Parathyroid adenoma (tissue), 2 donors: ENCODE data around the gene CCR2.

Experiments
- H2AFZ ChIP-seq: fragments of 300-600 bp; sonication (generic); one replicate; pipeline ENCODE4 v1.7.0; 2017; ENCODE audit warnings: antibody characterized with exemption, mild to moderate bottlenecking
- H3K27ac ChIP-seq: fragments of 300-600 bp; sonication (generic); one replicate; pipeline ENCODE4 v1.7.0; 2017
- H3K27me3 ChIP-seq: fragments of 300-600 bp; sonication (generic); one replicate; pipeline ENCODE4 v1.7.0; 2017; ENCODE audit warnings: low read length; ENCODE audit not compliant: control insufficient read depth, insufficient read depth
- H3K36me3 ChIP-seq: fragments of 300-600 bp; sonication (generic); one replicate; pipeline ENCODE4 v1.7.0; 2017; ENCODE audit warnings: low read length; ENCODE audit not compliant: control insufficient read depth, insufficient read depth
- H3K4me1 ChIP-seq: fragments of 300-600 bp; sonication (generic); one replicate; pipeline ENCODE4 v1.7.0; 2017; ENCODE audit warnings: control low read depth
- H3K4me2 ChIP-seq: fragments of 300-600 bp; sonication (generic); one replicate; pipeline ENCODE4 v1.7.0; 2017; ENCODE audit warnings: low read length
- H3K4me3 ChIP-seq: fragments of 300-600 bp; sonication (generic); one replicate; pipeline ENCODE4 v1.7.0; 2017; ENCODE audit warnings: low read depth, low read length
- H3K79me2 ChIP-seq: fragments of 300-600 bp; sonication (generic); one replicate; pipeline ENCODE4 v1.7.0; 2017; ENCODE audit warnings: control low read depth
- H3K9ac ChIP-seq: fragments of 300-600 bp; sonication (generic); one replicate; pipeline ENCODE4 v1.7.0; 2017; ENCODE audit warnings: mild to moderate bottlenecking
- H3K9me3 ChIP-seq: fragments of 300-600 bp; sonication (generic); one replicate; pipeline ENCODE4 v1.7.0; 2017; ENCODE audit warnings: low read length; ENCODE audit not compliant: control insufficient read depth
- CTCF ChIP-seq: fragments of 300-600 bp; sonication (generic); IDR thresholded peaks from one replicate; pipeline ENCODE4 v1.7.0; 2017; ENCODE audit warnings: antibody characterized with exemption, mild to moderate bottlenecking
- donor health status: primary hyperparathyroidism.

The CCR2 gene

GRCh38 chr3:46334741-46335478 lies 19.0 kb upstream of the CCR2 start:
- no peak overlapping the region for H2AFZ ChIP-seq
- no peak overlapping the region for H3K27ac ChIP-seq
- H3K79me2 ChIP-seq: no peaks in the 10 kb centered on the region
- no peak overlapping the region for H3K9ac ChIP-seq
- TF ChIP-seq CTCF: no peak
- no peaks in the 10 kb centered on the region for H3K36me3 ChIP-seq
- no peaks in the 10 kb centered on the region for H3K9me3 ChIP-seq
- H3K4me1 ChIP-seq: no peaks in the 10 kb centered on the region
- no peak overlapping the region for H3K4me3 ChIP-seq
- no peaks in the 10 kb centered on the region for H3K27me3 ChIP-seq
- H3K4me2 ChIP-seq: no peak overlapping the region

- H3K9ac ChIP-seq: no peak overlapping the region
- H3K27ac ChIP-seq: no peak overlapping the region
- H3K27me3 ChIP-seq: no peaks in the 10 kb centered on the region
- no peaks in the 10 kb centered on the region for H3K4me1 ChIP-seq
- no peaks in the 10 kb centered on the region for H3K9me3 ChIP-seq
- H3K4me2 ChIP-seq: no peak overlapping the region
- TF ChIP-seq CTCF: no peak
- H3K36me3 ChIP-seq: no peaks in the 10 kb centered on the region
- no peaks in the 10 kb centered on the region for H3K79me2 ChIP-seq
- H2AFZ ChIP-seq: no peak overlapping the region
- H3K4me3 ChIP-seq: no peak overlapping the region
Measured at GRCh38 chr3:46335541-46335940, 18.4 kb upstream of the CCR2 start.

- no peak overlapping the region for H3K4me2 ChIP-seq
- no peaks in the 10 kb centered on the region for H3K4me1 ChIP-seq
Measured at GRCh38 chr3:46337911-46338310, 16.0 kb upstream of the CCR2 start.

GRCh38 chr3:46338840-46339239 lies 15.1 kb upstream of the CCR2 start:
- no peak overlapping the region for H2AFZ ChIP-seq
- H3K9ac ChIP-seq: no peak overlapping the region
- no peaks in the 10 kb centered on the region for H3K27me3 ChIP-seq
- H3K79me2 ChIP-seq: no peaks in the 10 kb centered on the region
- H3K4me2 ChIP-seq: no peak overlapping the region
- TF ChIP-seq CTCF: no peak
- no peak overlapping the region for H3K27ac ChIP-seq
- no peaks in the 10 kb centered on the region for H3K4me1 ChIP-seq
- no peaks in the 10 kb centered on the region for H3K9me3 ChIP-seq
- H3K4me3 ChIP-seq: no peak overlapping the region
- H3K36me3 ChIP-seq: no peaks in the 10 kb centered on the region

More at GRCh38 chr3:46337911-46338310, 16.0 kb upstream of the CCR2 start:
- Histone ChIP-seq H3K27ac (no peak overlapping the region), H3K9me3 (no peaks in the 10 kb centered on the region), H3K79me2 (no peaks in the 10 kb centered on the region), H2AFZ (no peak overlapping the region), H3K9ac (no peak overlapping the region), H3K4me3 (no peak overlapping the region), H3K36me3 (no peaks in the 10 kb centered on the region), H3K27me3 (no peaks in the 10 kb centered on the region)
- TF ChIP-seq CTCF: no peak

- Histone ChIP-seq H3K9ac (no peak overlapping the region), H3K79me2 (no peaks in the 10 kb centered on the region), H3K36me3 (no peaks in the 10 kb centered on the region), H3K27ac (no peak overlapping the region), H3K9me3 (no peaks in the 10 kb centered on the region), H3K27me3 (no peaks in the 10 kb centered on the region), H3K4me1 (no peaks in the 10 kb centered on the region), H3K4me3 (no peak overlapping the region), H2AFZ (no peak overlapping the region), H3K4me2 (no peak overlapping the region)
- TF ChIP-seq CTCF: no peak
Measured at GRCh38 chr3:46344476-46344875, 9.4 kb upstream of the CCR2 start.
